Right forelimb (tissue), 1 donor: ENCODE measurements around the gene DDX39A.

ENCODE experiments used
- DNase-seq: peaks from one replicate; pipeline ENCODE4 v3.0.0-alpha.2; 2018

DDX39A gene

GRCh38 chr19:14361824-14362223 is 57.3 kb downstream of the DDX39A start:
- no peak for DNase-seq
